HFFc6 (cell line): ENCODE data around the gene ARMC7. TPM values are rescaled to one million over a fixed set of nuclear protein-coding genes. Genes with fewer than 3 reads are reported as not detected.

ENCODE experiments used
- DNase-seq: peaks from one replicate; pipeline ENCODE4 v3.0.0-alpha.2; 2018
- H3K27ac Mint-ChIP-seq: 2 replicates; pipeline ENCODE4 v1.8.0; 2020; ENCODE audit warnings: mild to moderate bottlenecking, mixed read lengths
- H3K27me3 Mint-ChIP-seq: 2 replicates; pipeline ENCODE4 v1.8.0; 2021; ENCODE audit warnings: mild to moderate bottlenecking, moderate library complexity, mixed read lengths; ENCODE audit not compliant: insufficient read depth
- H3K36me3 Mint-ChIP-seq: 2 replicates; pipeline ENCODE4 v1.8.0; 2021; ENCODE audit warnings: low read depth, mixed read lengths
- H3K4me1 Mint-ChIP-seq: 2 replicates; pipeline ENCODE4 v1.8.0; 2020; ENCODE audit warnings: low read depth, mixed read lengths
- H3K4me3 Mint-ChIP-seq: 2 replicates; pipeline ENCODE4 v1.8.0; 2020; ENCODE audit warnings: mild to moderate bottlenecking, moderate library complexity, mixed read lengths
- H3K9me3 Mint-ChIP-seq: 2 replicates; pipeline ENCODE4 v1.8.0; 2020; ENCODE audit warnings: mild to moderate bottlenecking, mixed read lengths
- CTCF ChIP-seq: fragments of 200-600 bp; sonication (generic); IDR thresholded peaks from 2 replicates; pipeline ENCODE4 v1.5.0; 2021; ENCODE audit warnings: antibody characterized with exemption, mild to moderate bottlenecking
- total RNA-seq, 6 experiments: library from RNA; stranded (reverse); fragmentation: NEBNext Ultra II Directional; extraction: Animal tissue kit (Norgen Biotek cat#: 25700); gene quantifications; 2 replicates in 1 of 6; 3 replicates in 5 of 6; pipeline ENCODE4 v1.2.3, GENCODE V29; 2021

The ARMC7 gene
- total RNA-seq, 6 experiments from 2014 or later, result 9.1 to 11.7 (median 9.6) TPM

- Mint-ChIP-seq H3K27me3 (peaks cover 5% of the 10 kb centered on the region; the same call in 1 of the 2 replicates), H3K9me3 (no peaks in the 10 kb centered on the region), H3K36me3 (peaks cover 8% of the 10 kb centered on the region), H3K4me1 (peaks cover 40% of the 10 kb centered on the region), H3K27ac (no peak overlapping the region), H3K4me3 (peak overlapping the region; percentile 48)
- DNase-seq, result no peak
- TF ChIP-seq CTCF, result no peak
Measured at GRCh38 chr17:75111777-75112335, 2.1 kb downstream of the ARMC7 start.

- H3K4me3 Mint-ChIP-seq, result peak overlapping the region; percentile 78
- TF ChIP-seq CTCF, result peak; percentile 98
- peak overlapping the region; percentile 74 for H3K27ac Mint-ChIP-seq
- H3K4me1 Mint-ChIP-seq, result peaks cover 32% of the 10 kb centered on the region
- H3K9me3 Mint-ChIP-seq, result no peaks in the 10 kb centered on the region
- H3K27me3 Mint-ChIP-seq, result peaks cover 4% of the 10 kb centered on the region; the same call in 1 of the 2 replicates
- H3K36me3 Mint-ChIP-seq, result peaks cover 8% of the 10 kb centered on the region
- peak; percentile 81 for DNase-seq
Measured at GRCh38 chr17:75113798-75114551, 4.2 kb downstream of the ARMC7 start.

- Mint-ChIP-seq H3K27ac (peak overlapping the region; percentile 74), H3K36me3 (peaks cover 8% of the 10 kb centered on the region), H3K27me3 (peaks cover 4% of the 10 kb centered on the region; the same call in 1 of the 2 replicates), H3K4me1 (peaks cover 32% of the 10 kb centered on the region), H3K4me3 (peak overlapping the region; percentile 78), H3K9me3 (no peaks in the 10 kb centered on the region)
- no peak for DNase-seq
- no peak for TF ChIP-seq CTCF
Measured at GRCh38 chr17:75114552-75115314, 5.0 kb downstream of the ARMC7 start.

GRCh38 chr17:75115555-75115954 is 5.8 kb downstream of the ARMC7 start:
- Mint-ChIP-seq H3K36me3 (peaks cover 12% of the 10 kb centered on the region), H3K27me3 (peaks cover 6% of the 10 kb centered on the region; the same call in 1 of the 2 replicates), H3K4me3 (no peak overlapping the region), H3K27ac (no peak overlapping the region), H3K4me1 (peaks cover 28% of the 10 kb centered on the region), H3K9me3 (no peaks in the 10 kb centered on the region)
- no peak for TF ChIP-seq CTCF
- DNase-seq, result no peak

- Mint-ChIP-seq H3K27me3 (peaks cover 6% of the 10 kb centered on the region), H3K36me3 (peaks cover 15% of the 10 kb centered on the region), H3K9me3 (no peaks in the 10 kb centered on the region), H3K27ac (no peak overlapping the region), H3K4me3 (no peak overlapping the region), H3K4me1 (peaks cover 22% of the 10 kb centered on the region)
- no peak for TF ChIP-seq CTCF
- DNase-seq, result no peak
Measured at GRCh38 chr17:75116737-75117136, 7.0 kb downstream of the ARMC7 start.
